Fibroblast of lung (primary cell): Measurements from ENCODE around the gene NCBP3. TPM values are rescaled to one million over a fixed set of nuclear protein-coding genes. Genes with fewer than 3 reads are reported as not detected.

Experiments used
- DNase-seq, 2 donors: peaks; one replicate each; pipeline versions ENCODE4 v3.0.0 to v3.0.0-alpha.2; 2010; ENCODE audit warnings: low read depth in 2 of 2
- H2AFZ ChIP-seq: 2 replicates; pipeline ENCODE4 v1.5.1; 2012; ENCODE audit warnings: low read length, control low read depth, inconsistent platforms
- H3K27ac ChIP-seq: 2 replicates; pipeline ENCODE4 v1.5.1; 2011; ENCODE audit warnings: low read length, control low read depth; ENCODE audit not compliant: insufficient read depth
- H3K27me3 ChIP-seq: 2 replicates; pipeline ENCODE4 v1.5.1; 2011; ENCODE audit warnings: mild to moderate bottlenecking, low read length; ENCODE audit not compliant: control insufficient read depth, insufficient read depth
- H3K36me3 ChIP-seq: 2 replicates; pipeline ENCODE4 v1.5.1; 2011; ENCODE audit warnings: low read length; ENCODE audit not compliant: control insufficient read depth, insufficient read depth
- H3K4me1 ChIP-seq: 2 replicates; pipeline ENCODE4 v1.5.1; 2011; ENCODE audit warnings: low read length; ENCODE audit not compliant: control insufficient read depth, insufficient read depth; ENCODE audit errors: extremely low read depth
- H3K4me2 ChIP-seq: 2 replicates; pipeline ENCODE4 v1.5.1; 2011; ENCODE audit warnings: low read length, control low read depth; ENCODE audit not compliant: insufficient read depth; ENCODE audit errors: extremely low read depth
- H3K4me3 ChIP-seq, 4 experiments: fragments of 200-600 bp in 1 of 4; sonication (generic) in 1 of 4; replicated peaks in 1 of 4; 2 replicates each; pipeline ENCODE4 v1.5.1; 2011 to 2016; ENCODE audit warnings: low read length in 4 of 4, low read depth in 3 of 4, mild to moderate bottlenecking in 3 of 4, control low read depth in 2 of 4, inconsistent platforms in 1 of 4, mixed read lengths in 1 of 4; ENCODE audit not compliant: insufficient read depth in 1 of 4; ENCODE audit errors: control extremely low read depth in 1 of 4
- H3K79me2 ChIP-seq: 2 replicates; pipeline ENCODE4 v1.5.1; 2012; ENCODE audit warnings: mild to moderate bottlenecking, low read length, inconsistent platforms; ENCODE audit not compliant: control insufficient read depth, insufficient read depth
- H3K9ac ChIP-seq: 2 replicates; pipeline ENCODE4 v1.5.1; 2011; ENCODE audit warnings: mild to moderate bottlenecking, low read length, control low read depth; ENCODE audit not compliant: insufficient read depth
- H3K9me3 ChIP-seq: 2 replicates; pipeline ENCODE4 v1.5.1; 2012; ENCODE audit warnings: low read depth, low read length; ENCODE audit not compliant: control insufficient read depth, insufficient read depth
- H4K20me1 ChIP-seq: 2 replicates; pipeline ENCODE4 v1.5.1; 2011; ENCODE audit warnings: low read length; ENCODE audit not compliant: control insufficient read depth, insufficient read depth; ENCODE audit errors: extremely low read depth
- CTCF ChIP-seq, 2 donors: IDR thresholded peaks in 1 of 2; conservative IDR thresholded peaks in 1 of 2; 1 replicate in 1 of 2; 2 replicates in 1 of 2; pipeline ENCODE4 v1.5.1; 2011 to 2012; ENCODE audit warnings: low read length in 2 of 2, control low read depth in 1 of 2, inconsistent platforms in 1 of 2, low read depth in 1 of 2, mild to moderate bottlenecking in 1 of 2
- EZH2 ChIP-seq: IDR thresholded peaks from 2 replicates; pipeline ENCODE4 v1.5.1; 2012; ENCODE audit warnings: low read length, control low read depth, mild to moderate bottlenecking; ENCODE audit errors: missing control alignments
- polyA plus RNA-seq, 2 donors: library from polyadenylated mRNA; depleted of rRNA in 1 of 2; stranded (reverse) in 1 of 2; unstranded in 1 of 2; fragments of >200 nt; gene quantifications; 2 replicates each; pipeline ENCODE4 v1.2.1, GENCODE V29; 2011 to 2012; ENCODE audit warnings: missing spikeins in 1 of 2
- total RNA-seq: library from RNA; depleted of rRNA; stranded (reverse); fragments of >200 nt; gene quantifications from 2 replicates; pipeline ENCODE4 v1.2.1, GENCODE V29; 2014

Gene NCBP3
- total and polyA plus RNA-seq, 2 donors (not counting 1 experiment from before 2014, with no cell fraction given) = 20.4 to 23.3 TPM

DNA sequence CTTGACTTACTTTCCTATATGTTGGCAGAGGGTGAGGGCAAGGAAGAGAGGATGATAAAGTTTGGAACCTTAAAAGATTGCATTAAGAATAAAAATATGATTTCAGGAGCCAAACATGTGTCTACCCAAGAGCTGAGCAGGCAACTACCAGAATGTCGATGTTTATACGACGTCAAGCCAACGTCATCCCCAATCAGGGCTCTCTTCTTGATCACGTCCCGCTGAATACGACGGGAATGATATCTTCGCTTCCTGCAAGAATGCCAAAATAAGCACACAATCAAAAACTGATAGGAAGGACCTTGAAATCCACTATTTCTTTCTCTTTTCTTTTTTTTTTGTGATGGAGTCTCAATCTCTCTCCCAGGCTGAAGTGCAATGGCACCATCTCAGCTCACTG lies 24.9 kb downstream of the NCBP3 start:
- no peaks in the 10 kb centered on the region for H3K79me2 ChIP-seq
- H3K4me1 ChIP-seq = no peaks in the 10 kb centered on the region
- no peak overlapping the region for H3K27ac ChIP-seq
- H3K4me3 ChIP-seq = no peak overlapping the region
- no peak for DNase-seq
- peaks cover 7% of the 10 kb centered on the region for H3K36me3 ChIP-seq
- peaks cover 2% of the 10 kb centered on the region for H4K20me1 ChIP-seq
- no peak overlapping the region for H2AFZ ChIP-seq
- H3K9ac ChIP-seq = no peak overlapping the region
- no peaks in the 10 kb centered on the region for H3K27me3 ChIP-seq
- TF ChIP-seq CTCF (conservative IDR thresholded peaks at IDR 0.05 in 1 of 2, IDR thresholded peaks at IDR 0.05 in 1 of 2; ENCODE audit: low read depth in 1 of 2, low read length in 2 of 2) (no peak), EZH2 (no peak)
- no peak overlapping the region for H3K4me2 ChIP-seq
- H3K9me3 ChIP-seq = no peaks in the 10 kb centered on the region

DNA sequence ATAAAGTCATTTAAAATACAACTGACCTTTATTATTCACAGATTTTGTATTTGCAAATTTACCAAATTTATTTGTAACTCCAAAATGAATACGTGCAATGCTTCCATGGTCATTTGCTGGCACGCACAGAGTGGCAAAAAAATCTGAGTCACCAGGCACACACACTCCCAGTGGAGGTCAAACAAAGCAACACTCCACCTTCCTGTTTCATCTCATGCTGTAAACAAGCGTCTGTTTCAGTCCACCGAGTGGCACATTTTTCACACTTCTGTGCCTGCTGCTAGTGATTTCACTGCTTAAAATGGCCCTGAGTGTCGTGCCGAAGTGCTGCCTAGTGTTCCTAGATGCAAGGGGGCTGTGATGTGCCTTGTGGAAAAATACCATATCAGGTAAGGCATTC lies 27.3 kb downstream of the NCBP3 start:
- Histone ChIP-seq H3K4me2 (no peak overlapping the region), H3K27me3 (no peaks in the 10 kb centered on the region), H3K4me3 (no peak overlapping the region), H3K9me3 (no peaks in the 10 kb centered on the region), H3K4me1 (no peaks in the 10 kb centered on the region), H3K27ac (no peak overlapping the region), H4K20me1 (peaks cover under 1% of the 10 kb centered on the region), H3K9ac (no peak overlapping the region), H3K79me2 (no peaks in the 10 kb centered on the region), H2AFZ (no peak overlapping the region), H3K36me3 (peaks cover 11% of the 10 kb centered on the region)
- TF ChIP-seq CTCF (conservative IDR thresholded peaks at IDR 0.05 in 1 of 2, IDR thresholded peaks at IDR 0.05 in 1 of 2; ENCODE audit: low read depth in 1 of 2, low read length in 2 of 2) (no peak), EZH2 (no peak)
- peak in 1 of 2 donors; percentile 55 for DNase-seq

DNA sequence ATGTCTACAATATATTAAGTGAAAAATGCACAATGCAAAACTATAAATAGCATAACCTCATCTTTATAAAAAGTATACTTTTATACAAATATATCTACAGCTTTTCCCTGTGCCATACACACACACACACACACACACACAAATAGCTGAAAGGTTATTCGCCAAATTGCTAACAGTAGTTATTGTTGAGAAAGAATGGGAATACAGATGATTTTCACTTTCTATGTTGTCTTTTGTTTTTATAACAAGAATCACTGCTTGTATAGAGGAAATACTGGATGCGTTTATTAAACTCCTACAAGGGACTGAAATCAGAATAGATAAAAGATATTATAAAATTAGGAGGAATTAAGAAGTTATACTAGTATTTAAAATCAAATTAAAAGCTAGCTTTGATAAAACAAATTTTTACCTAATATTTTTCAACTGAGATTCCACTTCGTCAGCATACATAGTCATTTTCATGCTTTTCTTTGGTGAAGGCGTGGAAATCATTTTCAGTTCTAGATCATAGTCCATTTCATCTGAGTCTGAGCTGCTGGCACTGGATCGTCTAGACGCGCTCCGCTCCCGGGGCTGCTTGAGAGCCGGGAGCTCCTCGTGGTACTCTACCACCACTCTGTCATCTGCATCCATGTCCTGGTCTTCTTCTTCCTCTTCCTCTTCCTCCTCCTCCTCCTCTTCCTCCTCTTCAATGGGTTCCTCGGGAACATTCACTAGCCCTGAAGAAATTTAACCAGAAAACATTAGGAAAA lies 28.0 kb downstream of the NCBP3 start:
- H3K36me3 ChIP-seq = peaks cover 11% of the 10 kb centered on the region
- no peak overlapping the region for H3K27ac ChIP-seq

More for the DNA sequence above, 28.0 kb downstream of the NCBP3 start:
- Histone ChIP-seq H3K4me1 (no peaks in the 10 kb centered on the region), H2AFZ (no peak overlapping the region), H3K27me3 (no peaks in the 10 kb centered on the region), H3K79me2 (no peaks in the 10 kb centered on the region), H3K4me2 (no peak overlapping the region), H3K9me3 (no peaks in the 10 kb centered on the region), H4K20me1 (no peaks in the 10 kb centered on the region), H3K4me3 (no peak overlapping the region), H3K9ac (no peak overlapping the region)
- DNase-seq = no peak
- TF ChIP-seq EZH2 = no peak
- no peak for TF ChIP-seq CTCF (conservative IDR thresholded peaks at IDR 0.05 in 1 of 2, IDR thresholded peaks at IDR 0.05 in 1 of 2; ENCODE audit: low read depth in 1 of 2, low read length in 2 of 2)
